Effector memory CD8-positive, alpha-beta T cell (primary cell): ENCODE measurements around the gene RBM48.
"Not testable (repeated sequence)": the region's sequence is repeated elsewhere in the genome, so short reads cannot be mapped to it uniquely, and the experiment has no call there.

Source experiments
- ATAC-seq: fragments of 150-1000 bp; cut with Tn5 transposase; replicated peaks from 2 replicates; pipeline ENCODE4 v1.10.0; 2021; ENCODE audit warnings: mild to moderate bottlenecking, moderate library complexity
- DNase-seq, 3 experiments: peaks; one replicate each; pipeline ENCODE4 v3.0.0; 2021
- H3K27ac Mint-ChIP-seq, 2 donors: one replicate each; pipeline ENCODE4 v1.8.0; 2022; ENCODE audit warnings: mild to moderate bottlenecking in 2 of 2, mixed read lengths in 2 of 2, moderate library complexity in 2 of 2
- H3K27me3 Mint-ChIP-seq, 2 donors: one replicate each; pipeline ENCODE4 v1.8.0; 2022; ENCODE audit warnings: mixed read lengths in 2 of 2
- H3K36me3 Mint-ChIP-seq: one replicate; pipeline ENCODE4 v1.8.0; 2022; ENCODE audit warnings: mild to moderate bottlenecking, moderate library complexity, mixed read lengths; ENCODE audit not compliant: insufficient read depth
- H3K4me1 Mint-ChIP-seq, 2 donors: one replicate each; pipeline ENCODE4 v1.8.0; 2022; ENCODE audit warnings: low read depth in 2 of 2, mixed read lengths in 2 of 2
- H3K4me3 Mint-ChIP-seq, 2 donors: one replicate each; pipeline ENCODE4 v1.8.0; 2022; ENCODE audit warnings: mild to moderate bottlenecking in 2 of 2, mixed read lengths in 2 of 2, moderate library complexity in 2 of 2
- H3K9me3 Mint-ChIP-seq, 2 donors: one replicate each; pipeline ENCODE4 v1.8.0; 2022; ENCODE audit warnings: mixed read lengths in 2 of 2

RBM48 gene

DNA sequence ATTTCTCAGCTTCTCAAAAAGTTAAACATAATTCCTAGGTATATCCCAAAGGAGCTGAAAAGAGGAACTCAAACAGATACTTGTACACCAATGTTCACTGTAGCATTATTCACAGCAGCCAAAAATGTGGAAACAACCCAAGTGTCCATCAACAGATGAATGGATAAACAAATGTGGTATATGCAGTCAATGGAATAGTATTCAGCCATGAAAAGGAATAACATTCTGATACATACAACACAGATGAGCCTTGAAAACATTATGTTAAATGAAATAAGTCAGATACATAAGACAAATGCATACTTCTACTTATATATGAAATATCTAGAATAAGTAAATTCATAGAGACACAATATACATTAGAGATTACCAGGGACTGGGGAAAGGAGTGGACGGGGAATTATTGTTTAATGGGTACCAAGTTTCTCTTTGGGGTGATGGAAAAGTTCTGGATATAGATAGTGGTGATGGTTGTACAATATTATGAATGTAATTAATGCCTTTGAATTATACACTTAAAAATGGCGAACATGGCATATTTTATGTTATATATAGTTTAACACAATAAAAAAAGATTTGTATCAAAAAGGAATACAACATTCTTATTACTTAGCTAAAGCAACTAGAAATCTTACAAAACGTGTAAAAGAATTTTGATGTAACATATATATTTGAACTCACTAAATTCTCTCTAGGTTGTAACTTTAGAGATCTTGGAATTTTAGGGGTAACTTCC, 15.3 kb upstream of the RBM48 start:
- DNase-seq (no peak), ATAC-seq (no peak)
- H3K36me3 Mint-ChIP-seq, result peaks cover 39% of the 10 kb centered on the region
- no peak overlapping the region for H3K4me3 Mint-ChIP-seq
- no peaks in the 10 kb centered on the region for H3K9me3 Mint-ChIP-seq
- H3K4me1 Mint-ChIP-seq, result peaks cover 0 to 4% of the 10 kb centered on the region in 2 donors
- H3K27ac Mint-ChIP-seq, result no peak overlapping the region
- no peaks in the 10 kb centered on the region for H3K27me3 Mint-ChIP-seq

DNA sequence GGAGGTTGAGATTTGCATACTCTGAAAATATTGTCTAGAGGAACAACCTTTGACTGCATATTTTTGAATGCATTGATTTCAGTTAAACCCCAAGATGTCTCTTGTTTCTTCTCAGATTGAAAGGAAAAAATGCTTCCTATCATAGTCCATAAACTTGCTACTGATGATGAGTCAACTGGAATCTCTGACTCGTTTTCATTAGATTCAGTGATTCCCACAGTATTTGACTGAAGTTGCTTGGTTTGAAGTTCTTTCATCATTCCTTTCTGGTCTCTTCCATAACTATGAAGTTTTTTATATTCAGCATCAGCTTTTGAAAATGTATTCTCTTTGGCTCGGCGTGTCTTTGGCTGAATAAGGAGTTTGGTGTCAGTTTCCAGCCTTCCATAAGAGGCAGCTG, 11.0 kb upstream of the RBM48 start:
- Mint-ChIP-seq H3K36me3 (peaks cover 33% of the 10 kb centered on the region), H3K4me1 (peaks cover 0 to 4% of the 10 kb centered on the region in 2 donors), H3K4me3 (no peak overlapping the region), H3K27ac (peak overlapping the region in 1 of 2 donors; percentile 67), H3K9me3 (no peaks in the 10 kb centered on the region), H3K27me3 (no peaks in the 10 kb centered on the region)
- DNase-seq (no peak), ATAC-seq (no peak)

DNA sequence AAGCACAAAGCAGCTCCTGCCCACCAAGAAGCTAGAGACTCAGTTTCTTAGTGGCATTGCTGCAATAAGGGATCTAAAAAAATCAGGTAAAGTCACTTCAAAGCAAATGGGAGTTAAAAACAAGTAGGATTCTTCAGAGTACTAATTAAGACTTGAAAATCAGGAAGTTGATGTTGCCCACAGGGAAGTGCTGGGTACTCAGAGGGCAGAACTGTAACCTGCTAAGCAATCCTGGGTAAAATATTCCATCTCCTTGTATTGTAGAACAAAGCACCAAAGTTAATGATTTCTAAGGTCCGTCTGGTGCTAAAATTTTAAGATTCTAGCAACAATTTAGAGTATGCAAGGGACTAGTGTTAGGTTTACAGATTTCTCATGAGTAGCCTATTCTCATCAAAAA, 8.6 kb upstream of the RBM48 start:
- peaks cover 0 to 4% of the 10 kb centered on the region in 2 donors for H3K4me1 Mint-ChIP-seq
- DNase-seq, result no peak
- no peak overlapping the region for H3K4me3 Mint-ChIP-seq
- peaks cover 22% of the 10 kb centered on the region for H3K36me3 Mint-ChIP-seq
- peak overlapping the region in 1 of 2 donors; percentile 49 for H3K27ac Mint-ChIP-seq
- H3K9me3 Mint-ChIP-seq, result no peaks in the 10 kb centered on the region
- no peaks in the 10 kb centered on the region for H3K27me3 Mint-ChIP-seq
- ATAC-seq, result no peak

DNA sequence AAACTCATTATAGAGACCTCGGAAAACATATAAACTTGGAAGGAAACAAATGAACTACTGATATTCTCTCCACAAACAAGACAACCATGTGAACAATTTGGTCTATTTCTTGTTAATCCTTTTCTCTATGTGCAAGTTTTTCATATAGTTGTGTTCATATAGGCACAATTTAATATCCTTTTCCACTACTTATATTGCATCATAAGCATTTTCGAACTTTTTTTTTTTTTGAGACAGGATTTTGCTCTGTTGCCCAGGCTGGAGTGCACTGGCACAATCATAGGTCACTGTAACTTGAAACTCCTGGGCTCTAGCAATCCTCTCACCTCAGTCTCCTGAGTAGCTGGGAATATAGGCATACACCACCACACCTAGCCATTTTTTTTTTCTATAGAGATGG, 5.5 kb upstream of the RBM48 start:
- no peaks in the 10 kb centered on the region for H3K9me3 Mint-ChIP-seq
- no peaks in the 10 kb centered on the region for H3K27me3 Mint-ChIP-seq
- peaks cover 12 to 22% of the 10 kb centered on the region in 2 donors for H3K4me1 Mint-ChIP-seq
- DNase-seq (no peak), ATAC-seq (no peak)
- H3K4me3 Mint-ChIP-seq, result no peak overlapping the region
- H3K36me3 Mint-ChIP-seq, result peaks cover 15% of the 10 kb centered on the region
- no peak overlapping the region for H3K27ac Mint-ChIP-seq

DNA sequence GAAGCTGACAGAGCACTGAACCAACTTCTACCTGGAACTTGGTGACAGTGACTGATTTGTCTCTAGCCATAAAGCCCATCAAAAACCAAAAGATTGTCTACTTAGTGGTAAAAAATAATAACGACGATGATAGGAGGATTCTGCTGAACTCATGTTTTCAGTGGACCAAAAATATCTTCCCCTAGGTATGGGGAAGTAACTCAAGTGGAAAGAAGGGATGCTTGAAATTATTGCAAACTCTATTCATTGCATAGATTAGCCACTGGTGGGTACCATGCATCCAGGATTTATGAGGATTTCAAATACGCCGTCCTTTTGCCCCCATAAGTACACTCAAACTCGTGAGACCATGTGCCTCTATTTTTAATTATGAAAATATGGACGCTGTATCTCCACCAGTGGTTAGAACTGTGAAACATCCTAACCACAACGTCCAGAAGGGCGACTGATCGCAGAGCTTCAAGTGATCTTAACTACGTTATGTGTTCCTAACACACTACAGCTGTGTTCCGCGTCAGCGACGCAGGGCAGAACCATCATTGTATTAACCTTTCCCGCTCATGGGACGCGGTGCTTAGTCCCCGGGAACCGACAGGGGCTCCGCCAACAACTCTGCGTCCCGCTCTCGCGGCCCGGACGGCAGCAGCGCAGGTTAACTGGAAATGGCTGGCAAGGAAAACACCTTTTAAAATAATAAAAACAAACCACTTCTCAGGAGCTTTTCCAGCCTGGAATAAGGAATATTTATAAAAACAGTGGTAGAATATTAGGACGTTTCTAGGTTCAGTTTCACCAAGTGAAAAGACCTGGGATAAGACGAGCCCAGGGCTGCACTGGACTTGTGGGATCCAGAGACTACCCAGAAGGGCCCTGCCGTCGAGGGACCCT, 1.1 kb upstream of the RBM48 start:
- DNase-seq (peak; percentile 36 to 46 (median 36)), ATAC-seq (peak; percentile 20)
- no peaks in the 10 kb centered on the region for H3K9me3 Mint-ChIP-seq
- no peaks in the 10 kb centered on the region for H3K27me3 Mint-ChIP-seq
- peak overlapping the region; percentile 85 for H3K4me3 Mint-ChIP-seq
- H3K27ac Mint-ChIP-seq, result peak overlapping the region; percentile 92 to 93
- H3K4me1 Mint-ChIP-seq, result peaks cover 15 to 32% of the 10 kb centered on the region in 2 donors
- H3K36me3 Mint-ChIP-seq, result peaks cover 39% of the 10 kb centered on the region

DNA sequence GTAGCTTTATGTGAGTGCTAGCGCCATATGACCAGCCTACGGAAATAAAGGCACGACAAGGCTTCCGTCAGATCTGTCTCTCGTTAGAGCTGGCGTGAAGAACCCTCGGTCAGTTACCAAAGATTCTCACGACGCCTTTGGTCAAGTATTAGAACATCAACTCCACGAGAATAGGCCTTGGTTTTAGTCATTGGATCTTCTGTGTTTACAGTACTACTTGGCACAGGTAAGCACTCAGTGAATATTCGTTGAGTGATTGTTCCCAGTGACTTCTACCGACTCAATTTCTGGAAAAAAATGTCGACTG, 316 bp downstream of the RBM48 start:
- Mint-ChIP-seq H3K4me3 (peak overlapping the region; percentile 85), H3K9me3 (no peaks in the 10 kb centered on the region), H3K27ac (peak overlapping the region; percentile 92 to 93), H3K4me1 (peaks cover 15 to 39% of the 10 kb centered on the region in 2 donors), H3K36me3 (peaks cover 53% of the 10 kb centered on the region), H3K27me3 (no peaks in the 10 kb centered on the region)
- DNase-seq, result no peak
- no peak for ATAC-seq

DNA sequence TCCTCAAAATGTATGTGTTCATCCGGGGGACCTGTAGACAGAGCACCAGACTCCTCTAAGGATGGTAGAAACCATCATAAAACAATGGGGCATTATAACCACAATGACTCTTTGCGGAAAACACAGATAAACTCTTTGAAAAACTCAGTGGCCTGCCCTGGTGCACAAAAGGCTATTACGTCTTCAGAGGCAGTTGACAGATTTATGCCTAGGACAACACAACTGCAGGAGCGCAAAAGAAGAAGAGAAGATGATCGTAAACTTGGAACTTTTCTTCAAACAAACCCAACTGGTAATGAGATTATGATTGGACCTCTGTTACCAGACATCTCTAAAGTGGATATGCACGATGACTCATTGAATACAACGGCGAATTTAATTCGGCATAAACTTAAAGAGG, 6.0 kb downstream of the RBM48 start:
- Mint-ChIP-seq H3K9me3 (no peaks in the 10 kb centered on the region), H3K4me3 (peak overlapping the region in 1 of 2 donors; percentile 21), H3K27me3 (no peaks in the 10 kb centered on the region), H3K4me1 (peaks cover 2 to 34% of the 10 kb centered on the region in 2 donors), H3K36me3 (peaks cover 90% of the 10 kb centered on the region), H3K27ac (no peak overlapping the region)
- ATAC-seq (no peak), DNase-seq (no peak)

DNA sequence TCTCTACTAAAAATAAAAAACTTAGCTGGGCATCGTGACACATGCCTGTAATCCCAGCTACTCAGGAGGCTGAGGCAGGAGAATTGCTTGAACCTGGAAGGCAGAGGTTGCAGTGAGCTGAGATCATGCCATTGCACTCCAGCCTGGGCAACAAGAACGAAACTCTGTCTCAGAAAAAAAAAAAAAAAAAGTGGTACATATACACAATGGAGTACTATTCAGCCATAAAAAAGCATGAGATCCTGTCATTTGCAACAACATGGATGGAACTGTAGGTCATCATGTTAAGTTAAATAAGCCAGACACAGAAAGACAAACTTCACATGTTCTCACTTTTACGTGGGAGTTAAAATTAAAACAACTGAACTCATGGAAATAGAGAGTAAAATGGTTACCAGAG, 14.9 kb downstream of the RBM48 start:
- not testable (repeated sequence) for H3K4me1 Mint-ChIP-seq, H3K36me3 Mint-ChIP-seq, H3K9me3 Mint-ChIP-seq, DNase-seq, H3K27ac Mint-ChIP-seq, ATAC-seq, H3K27me3 Mint-ChIP-seq, H3K4me3 Mint-ChIP-seq

DNA sequence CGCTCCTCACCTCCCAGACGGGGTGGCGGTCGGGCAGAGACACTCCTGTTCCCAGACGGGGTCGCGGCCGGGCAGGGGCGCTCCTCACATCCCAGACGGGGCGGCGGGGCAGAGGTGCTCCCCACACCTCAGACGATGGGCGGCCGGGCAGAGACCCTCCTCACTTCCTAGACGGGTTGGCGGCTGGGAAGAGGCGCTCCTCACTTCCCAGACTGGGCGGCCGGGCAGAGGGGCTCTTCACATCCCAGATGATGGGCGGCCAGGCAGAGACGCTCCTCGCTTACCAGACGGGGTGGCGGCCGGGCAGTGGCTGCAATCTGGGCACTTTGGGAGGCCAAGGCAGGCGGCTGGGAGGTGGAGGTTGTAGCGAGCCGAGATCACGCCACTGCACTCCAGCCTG, 16.5 kb downstream of the RBM48 start:
- H3K4me1 Mint-ChIP-seq, ATAC-seq, H3K4me3 Mint-ChIP-seq, DNase-seq, H3K27me3 Mint-ChIP-seq, H3K27ac Mint-ChIP-seq, H3K36me3 Mint-ChIP-seq, H3K9me3 Mint-ChIP-seq: not testable (repeated sequence)

DNA sequence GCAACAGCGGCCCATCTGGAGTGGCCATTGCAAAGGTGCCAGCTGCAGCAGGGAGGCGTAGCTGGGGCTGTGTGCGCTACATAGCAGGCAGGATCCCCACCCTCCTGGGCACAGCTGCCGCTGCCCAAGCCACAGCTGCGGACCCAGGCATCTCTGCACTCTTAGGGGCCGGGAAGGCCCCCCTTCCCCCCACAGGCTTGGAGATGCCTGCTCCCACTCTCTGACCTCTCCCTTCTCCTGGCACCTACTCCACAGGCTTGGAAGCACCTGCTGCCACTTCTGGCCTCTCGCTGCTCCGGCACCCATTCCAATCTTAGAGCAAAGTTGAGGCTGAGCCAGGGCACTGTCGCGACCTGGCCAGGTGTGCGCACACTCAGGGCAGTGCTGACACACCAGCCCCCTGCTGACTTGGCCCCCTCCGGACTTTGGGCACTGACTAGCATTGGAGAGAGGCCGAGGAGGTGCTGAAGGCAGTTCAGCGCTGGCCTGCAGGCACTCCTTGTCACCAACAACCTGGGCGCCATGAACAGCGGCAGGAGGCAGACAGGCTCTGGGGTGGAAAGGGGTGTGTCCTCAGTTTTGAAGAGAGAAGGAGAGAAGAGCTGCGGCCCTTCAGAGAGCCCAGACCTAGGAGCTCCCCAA, 18.4 kb downstream of the RBM48 start:
- Mint-ChIP-seq H3K27me3 (peaks cover 0 to 9% of the 10 kb centered on the region in 2 donors), H3K4me3 (no peak overlapping the region), H3K36me3 (no peaks in the 10 kb centered on the region), H3K4me1 (no peaks in the 10 kb centered on the region), H3K9me3 (no peaks in the 10 kb centered on the region), H3K27ac (no peak overlapping the region)
- DNase-seq (no peak), ATAC-seq (no peak)

DNA sequence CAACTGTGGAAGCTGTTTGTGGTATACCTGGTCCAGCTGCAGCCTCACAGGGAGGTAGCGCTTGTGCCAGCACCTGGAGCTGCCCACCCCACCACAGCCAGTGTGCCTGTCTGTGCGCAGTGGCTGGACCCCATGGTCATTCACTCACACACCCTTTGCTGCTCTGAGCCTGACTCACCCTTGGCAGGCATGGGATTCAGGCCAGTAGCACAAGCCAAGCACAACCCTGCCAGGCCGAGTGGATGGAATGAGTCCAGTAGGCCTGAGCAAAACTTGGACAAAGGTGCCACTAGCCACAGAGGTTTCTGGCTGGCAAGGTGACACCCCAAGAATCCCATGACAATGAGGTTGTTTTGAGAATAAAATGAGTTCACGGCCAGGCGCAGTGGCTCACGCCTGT, 19.0 kb downstream of the RBM48 start:
- DNase-seq, result no peak
- Mint-ChIP-seq H3K36me3 (no peaks in the 10 kb centered on the region), H3K9me3 (no peaks in the 10 kb centered on the region), H3K27me3 (peaks cover 0 to 9% of the 10 kb centered on the region in 2 donors), H3K4me1 (no peaks in the 10 kb centered on the region), H3K27ac (no peak overlapping the region), H3K4me3 (no peak overlapping the region)
- ATAC-seq, result no peak

DNA sequence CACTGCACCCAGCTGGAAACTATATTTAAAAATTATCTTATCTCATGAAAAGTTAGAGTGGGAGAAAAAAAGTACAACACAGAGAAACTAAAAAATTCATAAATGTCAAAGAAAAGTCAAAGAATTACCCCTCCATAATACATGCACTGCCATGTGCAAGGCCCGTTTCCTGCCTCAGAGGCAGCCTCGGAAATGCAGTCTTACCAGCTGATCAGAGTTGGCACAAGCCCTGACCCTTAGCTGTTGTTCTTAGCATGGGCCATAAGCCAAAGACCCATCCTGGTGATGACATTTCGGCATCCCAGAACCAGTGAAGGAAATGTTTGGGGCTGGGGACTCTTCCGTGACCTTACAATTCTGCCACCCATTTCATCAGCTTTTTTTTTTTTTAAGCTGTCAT, 21.6 kb downstream of the RBM48 start:
- H3K27ac Mint-ChIP-seq, result no peak overlapping the region
- no peaks in the 10 kb centered on the region for H3K4me1 Mint-ChIP-seq
- H3K27me3 Mint-ChIP-seq, result peaks cover 0 to 9% of the 10 kb centered on the region in 2 donors
- DNase-seq (no peak), ATAC-seq (no peak)
- no peaks in the 10 kb centered on the region for H3K9me3 Mint-ChIP-seq
- no peak overlapping the region for H3K4me3 Mint-ChIP-seq
- H3K36me3 Mint-ChIP-seq, result peaks cover 3% of the 10 kb centered on the region

DNA sequence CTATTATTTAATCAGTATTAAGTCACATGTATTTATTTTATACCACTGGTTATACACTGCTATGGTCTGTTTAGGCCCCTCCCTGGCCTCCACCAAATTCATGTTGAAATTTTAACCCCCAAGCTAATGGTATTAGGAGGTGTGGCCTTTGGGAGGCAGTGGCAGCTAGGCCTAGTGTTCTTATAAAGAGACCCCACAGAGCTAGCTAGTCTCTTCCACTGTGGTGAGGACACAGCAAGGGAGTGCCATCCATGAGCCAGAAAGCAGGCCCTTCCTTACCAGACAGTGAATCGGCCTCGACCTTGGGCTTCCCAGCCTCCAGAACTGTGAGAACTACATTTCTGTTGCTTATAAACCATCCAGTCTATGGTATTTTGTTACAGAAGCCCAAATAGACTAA, 28.7 kb downstream of the RBM48 start:
- ATAC-seq (no peak), DNase-seq (no peak)
- Mint-ChIP-seq H3K27ac (peak overlapping the region; percentile 7 to 57), H3K4me3 (no peak overlapping the region), H3K27me3 (no peaks in the 10 kb centered on the region), H3K36me3 (peaks cover 37% of the 10 kb centered on the region), H3K4me1 (no peaks in the 10 kb centered on the region), H3K9me3 (no peaks in the 10 kb centered on the region)
